SK-N-MC (cell line): ENCODE results near the gene PCYOX1L.

Experiments used
- DNase-seq: peaks from one replicate; pipeline ENCODE4 v3.0.0-alpha.2; 2011; ENCODE audit warnings: low read depth, low spot score
- H3K27ac ChIP-seq: fragments of 200-600 bp; sonication (generic); 2 replicates; pipeline ENCODE4 v1.5.1; 2016; ENCODE audit warnings: mixed run types
- H3K36me3 ChIP-seq: fragments of 200-600 bp; sonication (generic); 2 replicates; pipeline ENCODE4 v1.6.1; 2017; ENCODE audit warnings: antibody characterized with exemption, low read length, mixed read lengths; ENCODE audit not compliant: insufficient read depth
- H3K4me3 ChIP-seq: fragments of 200-600 bp; sonication (generic); 2 replicates; pipeline ENCODE4 v1.5.1; 2016
- H3K9ac ChIP-seq: fragments of 200-600 bp; sonication (generic); 2 replicates; pipeline ENCODE4 v1.8.0; 2017; ENCODE audit warnings: mixed run types, mixed read lengths; ENCODE audit not compliant: insufficient read length
- H3K9me3 ChIP-seq: fragments of 200-600 bp; sonication (generic); 2 replicates; pipeline ENCODE4 v1.6.1; 2017; ENCODE audit warnings: low read depth, mild to moderate bottlenecking, antibody characterized with exemption, low read length, moderate library complexity, mixed read lengths
- EZH2 ChIP-seq: fragments of 200-600 bp; sonication (generic); IDR thresholded peaks from one replicate; pipeline ENCODE4 v1.6.1; 2017; ENCODE audit warnings: antibody characterized with exemption
- FOXP2 ChIP-seq: optimal IDR thresholded peaks from 2 replicates; pipeline ENCODE3; 2011; ENCODE audit warnings: mild to moderate bottlenecking, moderate library complexity; ENCODE audit not compliant: insufficient read depth; ENCODE audit errors: extremely low read length, control extremely low read depth
- POLR2AphosphoS5 ChIP-seq: IDR thresholded peaks from 2 replicates; pipeline ENCODE4 v1.6.1; 2012; ENCODE audit warnings: mild to moderate bottlenecking, low read depth, low read length, borderline replicate concordance

PCYOX1L gene

DNA sequence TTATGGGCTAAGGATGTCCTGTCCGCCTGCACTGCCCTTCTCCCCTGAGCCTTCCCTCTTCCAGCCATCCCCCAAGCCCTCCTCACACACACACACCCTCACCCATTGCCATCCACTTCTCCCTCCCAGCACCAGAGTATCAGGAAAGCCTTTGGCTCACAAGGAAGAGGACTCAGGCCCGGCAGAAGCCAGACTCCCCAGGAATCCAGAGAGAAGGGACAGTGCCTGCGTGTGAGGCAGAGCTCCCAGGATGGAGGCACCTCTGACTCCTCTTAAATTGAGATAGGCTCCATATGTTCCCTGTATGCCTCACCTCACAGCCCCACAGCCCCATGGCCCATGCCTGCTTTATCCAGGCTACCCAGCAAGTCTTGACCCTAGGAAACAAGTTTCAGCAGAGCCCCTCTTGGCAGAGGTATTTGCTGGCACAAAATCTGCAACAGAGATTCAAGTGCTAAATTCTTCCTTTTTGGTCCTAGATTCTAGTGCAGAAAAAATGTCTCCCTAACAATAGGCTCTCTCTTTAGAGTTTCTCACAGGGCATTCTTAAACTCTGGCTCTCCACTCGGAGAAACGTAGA, 20.5 kb downstream of the PCYOX1L start:
- Histone ChIP-seq H3K36me3 (no peaks in the 10 kb centered on the region), H3K4me3 (no peak overlapping the region), H3K9ac (no peak overlapping the region), H3K9me3 (no peaks in the 10 kb centered on the region), H3K27ac (no peak overlapping the region)
- no peak for DNase-seq
- no peak for TF ChIP-seq FOXP2
- no peak for TF ChIP-seq EZH2
- TF ChIP-seq POLR2AphosphoS5, result no peak

- no peak for TF ChIP-seq POLR2AphosphoS5
- no peak for TF ChIP-seq EZH2
- TF ChIP-seq FOXP2, result no peak
- DNase-seq, result no peak
- Histone ChIP-seq H3K27ac (no peak within 1 kb of the TSS), H3K4me3 (no peak within 1 kb of the TSS), H3K36me3 (no peaks in the 10 kb centered on the region), H3K9ac (no peak within 1 kb of the TSS), H3K9me3 (no peaks in the 10 kb centered on the region)
These were observed 21.4 kb downstream of the PCYOX1L start, which contains the start of gene IL17B for GRCh38 chr5:149379177-149379761. TSS of gene IL17B (minus strand) at chr5:149379292. CDS start at chr5:149379225, 67 bp downstream.

DNA sequence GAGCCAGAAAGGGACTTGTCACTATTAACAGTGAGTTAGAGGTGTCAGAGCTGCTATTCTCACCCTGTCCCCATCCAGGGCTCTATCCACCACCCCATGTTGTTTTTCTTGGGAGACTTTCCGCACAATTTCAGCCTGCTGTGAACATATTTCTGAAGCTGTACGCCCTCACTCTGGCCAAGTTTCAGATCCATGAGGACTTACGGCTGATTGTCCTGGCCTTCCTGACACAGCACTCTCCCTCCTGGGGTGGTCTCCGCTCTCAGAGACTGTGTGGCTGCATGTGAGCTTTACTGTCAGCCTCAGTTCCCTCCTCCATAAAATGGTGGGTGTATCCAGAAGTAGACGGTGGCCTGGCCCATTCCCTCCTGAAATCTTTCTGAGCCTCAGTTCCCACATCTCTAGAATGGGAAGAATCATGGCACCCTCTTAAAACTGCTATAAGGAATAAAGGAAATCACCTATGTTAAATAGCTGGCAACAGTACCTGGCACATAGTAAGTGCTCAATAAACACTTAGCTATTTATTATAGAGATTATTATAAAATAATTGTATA, 22.1 kb downstream of the PCYOX1L start:
- H3K9ac ChIP-seq, result no peak overlapping the region
- no peak for DNase-seq
- TF ChIP-seq FOXP2 (no peak), EZH2 (no peak), POLR2AphosphoS5 (no peak)
- no peaks in the 10 kb centered on the region for H3K9me3 ChIP-seq
- H3K27ac ChIP-seq, result no peak overlapping the region
- no peak overlapping the region for H3K4me3 ChIP-seq
- no peaks in the 10 kb centered on the region for H3K36me3 ChIP-seq

- Histone ChIP-seq H3K4me3 (no peak overlapping the region), H3K9me3 (no peaks in the 10 kb centered on the region), H3K9ac (no peak overlapping the region), H3K36me3 (no peaks in the 10 kb centered on the region), H3K27ac (no peak overlapping the region)
- TF ChIP-seq FOXP2 (no peak), POLR2AphosphoS5 (no peak), EZH2 (no peak)
- DNase-seq, result no peak
These were observed 22.7 kb downstream of the PCYOX1L start for GRCh38 chr5:149380466-149381121.

GRCh38 chr5:149381261-149381985, 23.6 kb downstream of the PCYOX1L start:
- Histone ChIP-seq H3K27ac (no peak overlapping the region), H3K9me3 (no peaks in the 10 kb centered on the region), H3K9ac (no peak overlapping the region), H3K36me3 (no peaks in the 10 kb centered on the region), H3K4me3 (no peak overlapping the region)
- no peak for DNase-seq
- TF ChIP-seq EZH2 (no peak), POLR2AphosphoS5 (no peak), FOXP2 (no peak)

DNA sequence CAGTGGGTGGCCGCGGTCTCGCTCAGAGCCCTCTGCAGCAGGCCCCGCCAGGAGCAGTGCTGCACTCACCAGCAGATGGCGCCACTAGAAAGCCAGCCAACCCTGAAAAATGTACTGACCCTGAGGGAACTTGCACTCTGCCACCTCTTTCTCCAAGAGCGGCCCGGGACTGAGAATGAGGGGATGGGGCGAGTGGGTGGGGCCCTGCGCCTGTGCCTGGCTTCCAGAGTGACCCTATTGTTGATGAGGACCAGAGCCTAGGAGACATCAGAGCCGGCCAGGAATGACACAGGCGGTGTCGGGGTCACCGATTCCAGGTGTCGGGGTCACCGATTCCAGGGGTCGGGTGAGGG, 24.1 kb downstream of the PCYOX1L start:
- DNase-seq, result no peak
- Histone ChIP-seq H3K36me3 (no peaks in the 10 kb centered on the region), H3K9me3 (no peaks in the 10 kb centered on the region), H3K4me3 (no peak overlapping the region), H3K27ac (no peak overlapping the region), H3K9ac (no peak overlapping the region)
- TF ChIP-seq FOXP2 (no peak), POLR2AphosphoS5 (no peak), EZH2 (no peak)

DNA sequence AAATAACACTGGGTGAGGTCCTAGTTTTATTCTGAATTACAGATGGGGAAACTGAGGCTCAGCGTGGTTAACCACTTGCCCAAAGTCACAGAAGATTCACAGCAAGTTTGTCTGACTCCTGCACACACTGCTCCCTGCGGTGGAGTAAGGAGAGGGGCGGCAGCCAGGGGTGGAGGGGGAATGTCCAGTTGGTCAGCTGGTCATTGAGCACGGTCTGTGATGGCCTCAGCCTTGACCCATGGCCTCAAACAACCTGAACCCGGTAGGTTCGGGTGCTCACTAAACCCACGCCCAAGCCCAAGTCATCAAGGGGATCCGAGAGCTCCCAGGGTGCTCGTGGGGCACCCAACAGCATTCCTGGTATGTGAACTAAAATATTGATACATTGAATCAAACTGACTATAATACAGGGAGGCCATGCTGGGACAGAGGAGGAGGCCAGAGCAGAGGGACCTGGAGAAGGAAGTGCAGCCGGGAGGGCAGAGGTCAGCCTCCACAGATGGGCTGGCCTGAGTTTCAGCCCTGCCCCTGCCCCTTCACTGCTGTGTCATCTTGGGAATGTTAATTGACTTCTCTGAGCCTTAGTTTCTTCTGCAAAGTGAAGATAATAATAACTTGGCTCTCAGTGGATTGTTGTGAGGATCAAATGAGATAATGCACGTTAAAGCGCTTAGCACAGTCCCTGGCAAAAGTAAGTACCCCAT, 24.8 kb downstream of the PCYOX1L start:
- Histone ChIP-seq H3K9ac (no peak overlapping the region), H3K4me3 (no peak overlapping the region), H3K27ac (no peak overlapping the region), H3K36me3 (no peaks in the 10 kb centered on the region), H3K9me3 (no peaks in the 10 kb centered on the region)
- no peak for DNase-seq
- TF ChIP-seq FOXP2, result no peak
- no peak for TF ChIP-seq POLR2AphosphoS5
- no peak for TF ChIP-seq EZH2
